MM.1S (cell line): ENCODE measurements around the gene CASZ1.

ENCODE experiments used
- CTCF ChIP-seq: fragments of 300-600 bp; sonication (generic); IDR thresholded peaks from 2 replicates; pipeline ENCODE4 v1.5.1; 2016; ENCODE audit warnings: antibody characterized with exemption, low read length, mixed read lengths
- EZH2 ChIP-seq: fragments of 300-600 bp; sonication (generic); optimal IDR thresholded peaks from 2 replicates; pipeline ENCODE3; 2017; ENCODE audit warnings: low read depth, mild to moderate bottlenecking, antibody characterized with exemption, low read length, mixed read lengths
- EZH2phosphoT487 ChIP-seq: fragments of 300-600 bp; sonication (generic); IDR thresholded peaks from 2 replicates; pipeline ENCODE4 v1.6.1; 2018; ENCODE audit warnings: antibody characterized with exemption, low read length

GRCh38 chr1:10650556-10651388, 145.7 kb downstream of the CASZ1 start:
- no peak for TF ChIP-seq CTCF
- no peak for TF ChIP-seq EZH2phosphoT487
- no peak for TF ChIP-seq EZH2
